Ammon's horn (tissue), 1 donor: ENCODE measurements around the gene HLA-DMA.

Experiments used
- DNase-seq: peaks from one replicate; pipeline ENCODE4 v3.0.0-alpha.2; 2016; ENCODE audit warnings: low spot score

Gene HLA-DMA

DNA sequence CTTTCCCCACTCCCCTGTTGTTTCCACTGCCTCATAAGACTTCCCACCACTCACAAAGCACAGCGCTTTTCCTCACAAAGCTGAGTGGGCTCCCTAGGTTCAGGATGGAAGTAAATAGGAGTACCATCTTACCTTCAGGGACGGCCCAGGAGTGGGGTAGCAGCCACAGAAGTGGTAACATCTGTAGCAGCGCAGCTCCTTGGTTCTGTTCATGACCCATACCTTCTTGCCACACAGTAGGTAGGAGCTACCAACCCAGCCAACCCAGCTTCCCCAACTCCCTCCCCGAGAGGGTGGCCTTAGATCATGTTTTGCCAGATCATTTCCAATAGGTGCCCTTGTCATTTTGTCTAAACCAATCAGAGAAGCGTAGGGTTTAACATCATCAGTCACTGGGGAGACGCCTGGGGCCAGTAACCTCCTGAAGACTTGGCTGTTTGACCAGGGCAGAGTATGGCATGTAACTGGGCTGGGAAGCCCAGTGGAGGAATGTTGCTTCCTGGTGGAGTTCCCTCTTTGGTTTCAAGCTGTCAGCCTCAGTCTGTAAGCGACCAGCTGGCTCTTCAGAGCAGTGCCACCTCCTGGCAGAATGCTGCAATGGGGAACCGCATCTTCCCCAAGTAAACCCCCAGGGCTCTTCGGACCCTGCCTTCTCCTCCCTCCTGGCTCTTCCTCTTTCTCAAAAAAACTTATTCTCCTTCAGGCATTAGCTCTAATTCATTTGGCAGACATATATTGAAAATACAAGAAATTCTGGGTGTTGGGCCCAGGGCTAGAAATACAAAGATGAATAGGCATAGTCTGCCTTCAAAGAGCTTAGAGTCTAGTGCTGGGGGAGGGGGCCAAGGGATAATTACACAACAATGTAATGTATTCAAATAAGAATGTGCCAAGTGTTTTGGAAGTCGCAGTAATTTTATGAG is at the start of gene HLA-DMA:
TSS of gene HLA-DMA (minus strand) at position 281 of the 923 bp plus-strand sequence. CDS start at position 220, 61 bp downstream.
- peak; percentile 93 for DNase-seq

- no peak for DNase-seq
Observed at GRCh38 chr6:33001685-33002084, 48.8 kb upstream of the HLA-DMA start.

- no peak for DNase-seq
Observed at GRCh38 chr6:33000055-33000454, 47.2 kb upstream of the HLA-DMA start.

DNA sequence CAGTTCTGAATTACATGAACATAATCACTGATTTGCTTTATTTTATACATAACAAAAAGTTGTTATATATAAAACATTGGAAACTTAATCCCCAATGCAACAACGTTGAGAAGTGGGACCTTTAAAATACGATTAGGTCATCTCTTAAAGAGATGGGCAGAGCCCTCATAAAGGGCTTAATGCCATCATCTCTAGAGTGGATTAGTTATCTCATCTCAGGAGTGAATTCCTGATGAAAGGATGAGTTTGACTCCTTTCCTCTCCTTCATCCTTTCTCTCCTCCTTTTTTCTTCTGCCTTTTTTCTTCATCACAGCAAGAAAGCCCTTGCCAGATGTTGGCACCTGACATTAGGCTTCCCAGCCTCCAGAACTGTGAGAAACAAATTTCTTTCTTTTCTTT is 42.6 kb upstream of the HLA-DMA start:
- DNase-seq = no peak

GRCh38 chr6:32993363-32993973 is 40.6 kb upstream of the HLA-DMA start:
- no peak for DNase-seq

DNA sequence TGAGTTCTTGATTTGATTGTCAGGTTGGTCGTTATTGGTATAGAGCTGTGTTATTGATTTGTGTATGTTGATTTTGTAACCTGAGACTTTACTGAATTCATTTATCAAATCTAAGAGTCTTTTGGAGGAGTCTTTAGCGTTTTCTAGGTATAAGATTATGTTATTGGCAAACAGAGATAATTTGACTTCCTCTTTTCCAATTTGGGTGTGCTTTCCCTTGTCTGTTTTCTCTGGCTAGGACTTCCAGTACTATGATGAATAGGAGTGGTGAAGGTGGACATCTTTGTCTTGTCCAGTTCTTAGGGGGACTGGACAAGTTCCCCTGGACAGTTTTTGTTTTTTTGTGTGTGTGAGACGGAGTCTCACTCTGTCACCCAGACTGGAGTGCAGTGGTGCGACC is 39.1 kb upstream of the HLA-DMA start:
- DNase-seq = no peak

DNA sequence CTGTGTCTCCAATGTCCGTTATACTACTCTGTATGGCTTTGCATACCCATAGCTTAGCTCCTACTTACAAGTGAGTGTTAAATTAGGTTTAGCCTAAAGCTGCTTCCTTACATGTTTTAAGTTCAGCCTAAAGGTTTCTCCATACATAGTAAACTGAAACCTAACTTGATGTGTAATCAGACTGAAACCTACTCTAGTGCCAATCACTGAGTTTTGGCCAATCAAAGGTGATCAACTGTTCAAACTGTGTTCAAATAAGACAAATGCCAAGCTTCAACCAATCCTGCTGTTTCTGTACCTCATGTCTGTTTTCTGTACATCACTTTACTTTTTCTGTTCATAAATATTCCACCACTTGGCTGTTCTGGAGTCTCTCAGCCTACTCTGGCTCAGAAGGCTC is 36.5 kb upstream of the HLA-DMA start:
- no peak for DNase-seq

DNA sequence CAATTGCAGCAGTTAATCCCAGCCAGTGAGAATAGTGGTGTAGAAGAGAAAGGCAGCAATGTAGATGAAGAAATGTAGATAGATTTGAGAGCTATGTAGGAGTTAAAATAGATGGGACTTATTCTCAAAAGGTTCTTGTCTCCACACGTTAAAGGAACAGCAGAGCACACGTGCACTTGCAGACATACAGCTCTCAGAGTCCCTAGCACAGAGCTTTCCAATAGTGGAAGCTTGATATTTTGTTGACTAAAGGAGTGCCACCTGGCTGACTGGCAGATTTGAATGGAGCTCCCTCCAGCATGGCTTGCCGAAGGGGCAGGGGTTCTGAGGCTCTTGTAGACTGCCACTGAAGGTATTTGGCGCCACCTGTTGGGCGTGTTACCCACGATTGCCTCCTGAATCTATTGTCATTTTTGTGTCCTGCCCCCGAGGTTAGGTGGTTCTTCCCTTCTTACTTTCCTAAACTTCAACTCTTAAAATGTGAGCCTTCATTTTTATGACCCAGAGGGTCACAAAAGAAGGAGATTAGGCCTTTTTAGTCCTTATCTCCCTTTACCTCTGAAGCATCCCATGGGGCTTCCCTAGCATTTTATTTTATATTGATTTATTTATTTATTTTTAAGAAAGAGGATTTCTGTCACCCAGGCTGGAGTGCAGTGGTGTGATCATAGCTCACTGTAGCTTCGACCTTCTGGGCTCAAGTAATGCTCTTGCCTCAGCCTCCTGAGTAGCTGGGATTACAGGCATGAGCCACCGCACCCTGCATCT is 31.9 kb upstream of the HLA-DMA start:
- peak; percentile 94 for DNase-seq

DNA sequence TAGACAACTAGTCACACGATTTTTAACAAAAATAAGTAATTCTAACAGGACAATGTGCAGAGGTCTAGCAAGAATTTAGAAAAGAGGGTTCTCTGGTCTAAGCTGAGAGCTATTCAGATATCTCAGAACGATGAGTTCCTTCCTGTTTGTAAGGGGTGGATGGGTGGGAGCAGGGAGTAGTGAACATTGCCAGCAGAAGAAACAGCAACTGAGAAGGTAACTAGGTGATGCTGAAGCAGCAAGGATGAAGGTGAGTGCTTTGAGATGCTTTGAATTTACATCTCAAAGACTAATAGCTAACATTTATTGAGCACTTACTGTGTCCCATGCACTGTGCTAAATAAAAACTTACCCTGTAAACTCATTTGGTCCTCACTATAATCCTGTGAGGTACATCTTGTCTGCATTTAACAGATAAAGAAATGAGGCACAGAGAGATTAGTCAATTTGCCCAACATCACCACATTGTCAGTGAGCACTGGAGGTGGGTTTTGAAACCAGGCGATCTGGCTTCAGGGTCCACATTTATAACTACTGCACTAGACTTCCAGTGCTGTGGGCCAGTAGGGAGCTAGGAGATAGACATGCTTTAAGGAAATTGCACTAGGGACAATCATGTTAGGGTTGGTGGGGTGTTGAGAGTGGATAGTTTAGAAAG is 31.2 kb upstream of the HLA-DMA start:
- DNase-seq = no peak

DNA sequence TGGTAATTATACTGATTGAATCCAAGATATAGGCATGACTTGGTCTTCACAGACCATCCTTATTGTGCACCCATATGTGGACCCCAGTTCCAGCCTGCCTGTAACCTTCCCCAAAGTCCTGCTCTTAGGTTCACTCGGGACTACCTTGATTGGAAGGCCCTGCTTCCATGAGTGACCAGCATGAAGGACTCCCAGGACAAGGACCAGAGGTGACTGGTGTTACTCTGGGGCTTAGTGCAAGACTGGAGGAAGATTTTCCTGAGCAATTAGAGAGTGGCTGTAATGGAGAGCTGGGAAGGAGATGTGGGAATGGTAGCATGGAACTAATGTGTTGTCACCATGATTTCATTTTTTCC is 30.6 kb upstream of the HLA-DMA start:
- no peak for DNase-seq

DNA sequence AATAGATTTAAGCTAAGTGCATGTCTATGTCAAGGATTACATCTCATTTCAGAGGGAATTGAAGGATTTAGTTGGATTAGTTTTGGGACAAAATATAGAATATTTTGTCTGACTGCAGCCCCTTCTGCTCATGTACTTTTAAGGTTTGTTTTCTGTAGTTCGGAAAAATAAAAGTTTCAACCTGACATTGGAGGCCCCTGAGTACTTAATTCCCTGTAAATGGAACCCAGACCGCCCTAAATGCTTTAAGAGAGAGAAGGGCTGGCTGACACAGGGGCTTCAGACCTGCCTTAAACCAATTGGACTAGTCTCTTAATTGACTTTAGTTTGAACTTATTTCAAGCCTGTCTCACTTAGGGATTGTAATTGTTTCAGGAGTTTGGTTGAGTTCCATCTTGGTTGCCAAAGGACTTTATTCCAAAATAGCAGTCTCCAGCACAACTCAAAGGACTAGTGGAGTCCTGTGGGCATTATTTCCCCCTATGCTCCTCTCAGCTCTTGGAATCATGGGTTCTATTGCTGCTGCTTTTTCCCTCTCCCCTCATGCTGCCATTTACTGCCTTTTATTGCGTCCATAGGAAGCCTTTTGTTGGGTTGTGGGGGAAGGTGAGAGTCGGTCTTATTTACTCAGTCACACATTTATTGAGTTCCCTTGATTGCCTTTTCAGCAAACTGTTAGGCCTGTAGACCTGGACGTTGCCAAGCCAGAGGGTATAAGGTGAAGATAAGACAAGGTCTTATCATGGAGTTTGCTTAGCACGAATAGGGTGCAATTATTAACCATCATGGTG is 30.0 kb upstream of the HLA-DMA start:
- DNase-seq = no peak

GRCh38 chr6:32982084-32982701 is 29.3 kb upstream of the HLA-DMA start:
- DNase-seq = no peak

GRCh38 chr6:32980488-32981038 is 27.7 kb upstream of the HLA-DMA start:
- no peak for DNase-seq

- DNase-seq = no peak
Observed at GRCh38 chr6:32979720-32980487, 27.0 kb upstream of the HLA-DMA start.

GRCh38 chr6:32977953-32978324 is 25.0 kb upstream of the HLA-DMA start:
- no peak for DNase-seq

- DNase-seq = no peak
Observed at GRCh38 chr6:32977272-32977952, 24.5 kb upstream of the HLA-DMA start.

GRCh38 chr6:32976334-32977069 is 23.6 kb upstream of the HLA-DMA start:
- no peak for DNase-seq

- no peak for DNase-seq
Observed at GRCh38 chr6:32975886-32976285, 23.0 kb upstream of the HLA-DMA start.
